COLO829 (cell line): ENCODE results near the gene NOTCH1.

Experiments
- DNase-seq: peaks from one replicate; pipeline ENCODE4 v3.0.0; 2012; ENCODE audit warnings: low spot score

The NOTCH1 gene

DNA sequence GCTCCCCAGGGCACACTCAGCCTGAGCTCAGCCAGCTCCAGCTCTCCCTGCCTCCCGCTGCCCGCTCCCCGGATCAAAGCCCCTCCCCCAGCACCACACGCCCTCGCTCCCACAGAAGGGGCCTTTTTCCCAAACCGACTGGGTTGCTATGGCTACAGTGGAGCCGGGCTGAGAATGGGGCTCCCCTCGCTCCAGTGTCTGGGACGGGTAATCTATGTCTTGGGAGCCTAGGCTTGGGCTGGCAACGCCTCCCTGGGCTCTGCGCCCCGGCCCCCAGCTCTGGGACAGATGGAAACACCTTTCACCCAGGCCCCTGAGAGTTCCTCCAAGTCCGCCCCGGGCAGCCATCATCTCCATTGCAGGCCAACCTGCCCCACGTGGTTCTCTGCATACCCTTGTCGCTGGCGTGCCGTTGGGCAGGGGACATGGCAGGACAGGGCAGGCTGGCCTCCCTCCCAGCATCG is 29.6 kb downstream of the NOTCH1 start:
- no peak for DNase-seq

DNA sequence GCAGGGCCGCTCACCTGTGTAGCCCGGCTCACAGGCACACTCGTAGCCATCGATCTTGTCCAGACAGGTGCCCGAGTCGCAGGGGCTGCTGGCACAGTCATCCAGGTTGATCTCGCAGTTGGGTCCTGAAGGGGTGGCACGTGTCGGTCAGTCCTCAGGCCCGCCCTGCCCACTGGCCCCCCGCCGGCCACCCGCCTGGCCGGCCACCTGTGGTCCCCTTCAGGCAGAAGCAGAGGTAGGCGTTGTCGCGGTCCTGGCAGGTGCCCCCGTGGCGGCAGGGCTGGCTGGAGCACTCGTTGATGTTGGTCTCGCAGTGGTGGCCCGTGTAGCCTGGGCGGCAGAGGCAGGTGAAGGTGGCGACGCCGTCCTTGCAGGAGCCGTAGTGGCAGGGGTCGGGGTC is 30.6 kb downstream of the NOTCH1 start:
- DNase-seq = no peak

DNA sequence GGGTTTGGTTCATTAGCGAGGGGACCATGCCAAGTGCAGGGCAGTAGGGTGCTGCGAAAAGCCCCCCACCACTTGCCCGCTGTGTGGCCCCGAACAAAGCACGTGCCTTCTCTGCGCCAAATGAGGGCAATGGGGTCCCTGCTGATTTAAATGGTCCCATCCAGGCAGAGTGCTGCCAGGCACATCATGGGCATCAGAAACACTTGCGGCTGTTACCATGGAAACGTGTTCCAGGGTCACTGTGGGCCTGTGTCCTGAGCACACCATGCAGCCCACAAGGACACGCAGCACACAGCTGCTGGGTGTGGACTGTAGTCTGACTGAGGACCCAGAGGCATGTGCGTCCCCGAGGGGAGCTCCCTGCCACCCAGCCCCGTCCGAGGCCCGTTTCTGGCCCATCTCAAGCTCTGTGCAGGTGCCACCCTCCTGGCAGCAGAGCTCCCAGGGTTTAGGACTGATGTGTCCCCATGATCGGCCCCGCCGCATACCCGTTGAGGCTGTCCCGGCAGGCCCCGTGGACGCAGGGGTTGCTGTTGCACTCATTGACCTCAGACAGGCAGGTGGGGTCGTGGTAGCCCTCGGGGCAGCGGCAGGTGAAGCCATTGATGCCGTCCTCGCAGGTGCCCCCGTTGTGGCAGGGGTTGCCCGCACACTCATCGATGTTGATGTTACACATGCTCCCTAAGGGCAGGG is 31.7 kb downstream of the NOTCH1 start:
- DNase-seq = no peak

DNA sequence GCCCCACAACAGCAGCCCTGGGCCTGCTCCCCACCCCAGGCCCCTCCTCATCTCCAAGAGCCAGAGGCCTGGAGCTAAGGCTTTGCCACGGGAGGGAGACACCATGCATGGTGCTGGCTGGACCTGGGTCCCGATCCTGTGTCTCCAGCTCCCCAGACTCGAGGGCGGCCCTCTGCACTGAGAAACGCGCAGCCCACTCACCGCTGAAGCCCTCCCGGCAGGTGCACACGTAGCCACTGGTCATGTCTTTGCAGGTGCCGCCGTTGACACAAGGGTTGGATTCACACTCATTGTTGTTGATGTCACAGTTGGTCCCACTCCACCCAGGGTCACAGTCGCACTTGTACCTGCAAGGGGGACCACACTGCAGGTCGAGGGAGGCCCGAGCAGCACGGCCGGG is 32.7 kb downstream of the NOTCH1 start:
- no peak for DNase-seq

DNA sequence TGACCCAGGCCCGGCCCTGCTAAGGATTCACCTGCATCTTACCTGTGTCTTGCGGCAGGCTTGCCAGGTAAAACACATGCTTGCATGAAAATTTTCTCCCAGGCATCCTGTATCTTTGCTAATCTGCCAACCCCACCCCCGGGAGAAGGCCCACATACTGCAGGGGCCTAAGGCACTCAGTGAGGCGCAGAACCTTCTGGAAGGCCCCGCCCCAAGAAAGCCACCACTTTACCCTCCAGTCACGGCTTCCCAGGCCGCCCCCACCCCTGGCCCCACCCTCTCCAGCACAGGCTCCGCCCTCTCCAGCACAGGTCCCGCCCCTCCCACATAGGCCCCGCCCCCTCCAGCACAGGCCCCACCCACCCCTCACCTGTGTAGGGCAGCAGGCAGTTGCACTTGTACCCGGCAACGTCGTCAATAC is 33.2 kb downstream of the NOTCH1 start:
- DNase-seq = peak; percentile 96

DNA sequence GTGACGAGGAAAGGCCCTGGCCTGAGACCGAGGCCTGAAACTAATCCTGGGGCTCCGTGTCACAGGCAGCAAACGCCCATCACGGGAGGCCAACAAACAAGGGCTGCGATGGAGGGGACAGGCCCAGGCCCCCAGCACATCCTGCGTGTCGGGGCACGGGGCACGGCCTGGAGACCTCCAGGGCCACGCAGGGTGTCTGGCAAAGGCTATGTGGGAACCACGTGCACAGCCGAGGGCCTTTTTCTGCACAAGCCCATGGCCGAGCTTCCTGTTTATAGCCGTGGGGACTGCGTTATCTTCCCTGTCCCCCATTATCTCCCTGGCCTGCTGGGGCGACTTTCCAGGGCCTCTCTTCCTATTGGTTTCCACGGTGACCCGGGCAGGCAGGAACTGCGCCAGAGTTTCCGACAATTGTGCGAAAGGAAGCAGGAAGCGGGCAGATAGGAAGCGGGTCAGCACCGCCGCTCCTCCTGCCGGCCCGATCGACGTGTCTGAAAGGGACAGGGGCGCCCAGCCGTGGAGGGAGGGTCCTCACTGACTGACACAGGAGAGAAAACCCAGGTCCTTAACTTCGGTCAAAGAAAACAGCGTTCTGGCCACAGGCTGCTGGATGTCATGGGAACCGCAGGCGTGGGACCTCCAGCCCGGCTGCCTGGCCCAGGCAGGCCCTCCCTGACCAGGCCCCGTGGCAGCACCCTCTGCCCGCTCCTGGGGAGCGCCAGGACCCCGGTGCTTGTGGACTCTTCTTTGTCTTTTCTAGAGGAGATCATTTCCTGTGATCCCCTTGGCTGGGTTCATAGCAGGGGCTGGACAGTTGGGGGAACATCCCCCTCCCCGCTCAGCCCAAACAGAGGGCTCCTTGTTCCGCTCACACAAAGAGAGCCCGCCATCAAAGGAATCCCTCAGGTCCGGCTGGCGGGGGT is 33.9 kb downstream of the NOTCH1 start:
- peak; percentile 97 for DNase-seq

DNA sequence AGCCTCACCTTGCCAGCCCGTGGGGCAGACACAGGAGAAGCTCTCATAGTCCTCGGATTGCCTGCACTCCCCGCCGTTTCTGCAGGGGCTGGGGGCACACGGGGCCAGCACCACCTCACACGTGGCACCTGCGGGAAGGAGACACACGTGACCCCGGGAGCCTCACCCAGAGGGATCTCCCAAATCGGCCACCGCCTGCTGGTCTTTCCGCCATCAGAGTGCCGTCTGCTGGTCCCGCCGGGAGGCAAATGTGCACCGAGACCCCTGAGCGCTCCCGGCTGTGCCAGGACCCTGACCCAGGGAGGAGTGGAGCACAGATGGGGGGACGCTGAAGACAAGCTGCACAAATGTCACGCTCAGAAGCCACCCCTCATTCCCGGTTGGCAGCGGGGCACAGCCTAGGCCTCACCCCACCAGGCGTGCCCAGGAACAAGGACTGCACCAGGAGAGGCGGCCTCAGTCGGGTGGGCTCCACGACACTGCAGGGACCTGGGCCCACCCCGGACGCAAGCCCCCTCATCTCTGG is 34.6 kb downstream of the NOTCH1 start:
- no peak for DNase-seq

DNA sequence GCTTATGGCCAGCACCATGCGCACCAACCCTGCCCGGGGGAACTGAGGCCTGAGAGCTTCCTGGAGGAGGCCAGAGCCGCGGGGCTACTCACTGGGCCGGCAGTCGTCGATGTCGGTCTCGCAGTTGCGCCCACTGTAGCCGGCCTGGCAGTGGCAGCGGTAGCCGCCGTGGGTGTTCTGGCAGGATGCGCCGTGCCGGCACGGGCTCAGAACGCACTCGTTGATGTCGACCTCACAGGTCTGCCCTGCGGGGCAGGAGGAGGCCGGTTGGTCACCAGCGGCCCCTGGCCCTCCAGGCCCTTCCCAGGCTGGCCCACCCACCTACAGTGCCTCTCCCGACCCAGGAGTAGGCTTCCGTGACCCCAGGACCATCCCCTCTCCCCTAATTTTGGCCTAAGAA is 35.3 kb downstream of the NOTCH1 start:
- DNase-seq = no peak

DNA sequence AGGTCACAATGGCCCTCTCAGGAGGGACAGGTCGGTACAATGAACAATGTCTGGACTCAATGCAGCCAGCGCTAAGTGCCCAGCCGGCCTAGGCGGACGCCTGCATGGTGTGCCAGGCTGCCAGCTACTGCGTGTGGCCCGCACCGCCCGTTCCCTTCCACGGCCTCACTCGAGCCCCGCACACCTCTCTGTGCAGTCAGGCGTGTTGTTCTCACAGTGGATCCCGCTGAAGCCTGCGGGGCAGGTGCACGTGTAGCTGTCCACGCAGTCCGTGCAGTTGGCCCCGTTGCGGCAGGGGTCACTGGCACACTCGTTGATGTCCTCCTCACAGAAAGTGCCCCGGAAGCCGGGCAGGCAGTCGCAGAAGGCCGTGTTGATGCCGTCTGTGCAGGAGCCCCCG is 36.3 kb downstream of the NOTCH1 start:
- no peak for DNase-seq

DNA sequence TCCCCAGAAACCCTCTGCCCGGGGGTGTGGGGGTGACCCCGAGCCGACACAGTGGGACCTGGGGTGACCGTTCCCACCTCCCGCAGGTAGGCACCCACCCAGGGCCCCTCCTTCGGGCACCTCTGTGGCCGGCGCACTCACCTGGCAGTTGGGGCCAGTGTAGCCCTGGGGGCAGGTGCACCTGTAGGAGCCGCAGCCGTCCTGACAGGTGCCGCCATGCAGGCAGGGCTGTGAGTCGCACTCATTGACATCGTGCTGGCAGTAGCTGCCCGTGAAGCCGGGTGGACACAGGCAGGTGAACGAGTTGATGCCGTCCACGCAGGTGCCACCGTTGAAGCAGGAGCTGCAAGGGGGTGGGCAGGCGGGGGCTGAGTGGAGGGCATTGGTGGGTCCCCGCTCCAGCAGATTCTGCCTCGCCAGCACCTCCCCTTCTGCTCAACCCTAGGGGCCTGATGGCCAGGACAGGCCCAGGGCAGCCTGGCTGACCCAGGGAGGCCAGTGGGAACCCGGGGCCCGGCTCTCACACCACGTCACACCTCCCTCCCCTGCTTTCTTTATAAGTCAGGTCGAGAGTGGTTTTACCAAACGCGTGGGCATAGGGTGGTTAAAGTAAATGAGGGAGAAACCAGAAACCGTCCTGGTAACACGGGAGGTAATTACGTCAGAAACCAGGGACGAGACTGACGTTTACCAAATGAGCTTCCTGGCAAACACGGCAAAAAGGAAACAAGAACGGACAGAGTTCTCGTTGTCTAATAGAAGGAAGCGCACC is 36.9 kb downstream of the NOTCH1 start:
- no peak for DNase-seq

DNA sequence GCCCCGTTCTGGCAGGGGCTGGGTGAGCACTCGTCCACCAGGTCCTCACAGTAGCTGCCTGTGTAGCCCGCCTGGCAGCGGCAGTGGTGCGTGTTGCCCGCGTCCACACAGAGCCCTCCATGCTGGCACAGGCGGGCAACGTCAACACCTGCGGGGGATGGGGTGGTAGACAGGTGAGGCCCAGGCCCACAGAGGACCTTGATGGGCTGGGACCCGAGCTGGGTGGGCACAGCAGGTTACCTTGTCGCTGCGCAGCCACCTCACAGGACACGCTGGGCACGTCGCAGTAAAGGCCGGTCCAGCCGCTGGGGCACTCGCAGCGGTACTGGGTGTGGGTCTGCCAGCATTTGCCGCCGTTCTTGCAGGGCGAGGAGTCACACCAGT is 37.9 kb downstream of the NOTCH1 start:
- DNase-seq = no peak

DNA sequence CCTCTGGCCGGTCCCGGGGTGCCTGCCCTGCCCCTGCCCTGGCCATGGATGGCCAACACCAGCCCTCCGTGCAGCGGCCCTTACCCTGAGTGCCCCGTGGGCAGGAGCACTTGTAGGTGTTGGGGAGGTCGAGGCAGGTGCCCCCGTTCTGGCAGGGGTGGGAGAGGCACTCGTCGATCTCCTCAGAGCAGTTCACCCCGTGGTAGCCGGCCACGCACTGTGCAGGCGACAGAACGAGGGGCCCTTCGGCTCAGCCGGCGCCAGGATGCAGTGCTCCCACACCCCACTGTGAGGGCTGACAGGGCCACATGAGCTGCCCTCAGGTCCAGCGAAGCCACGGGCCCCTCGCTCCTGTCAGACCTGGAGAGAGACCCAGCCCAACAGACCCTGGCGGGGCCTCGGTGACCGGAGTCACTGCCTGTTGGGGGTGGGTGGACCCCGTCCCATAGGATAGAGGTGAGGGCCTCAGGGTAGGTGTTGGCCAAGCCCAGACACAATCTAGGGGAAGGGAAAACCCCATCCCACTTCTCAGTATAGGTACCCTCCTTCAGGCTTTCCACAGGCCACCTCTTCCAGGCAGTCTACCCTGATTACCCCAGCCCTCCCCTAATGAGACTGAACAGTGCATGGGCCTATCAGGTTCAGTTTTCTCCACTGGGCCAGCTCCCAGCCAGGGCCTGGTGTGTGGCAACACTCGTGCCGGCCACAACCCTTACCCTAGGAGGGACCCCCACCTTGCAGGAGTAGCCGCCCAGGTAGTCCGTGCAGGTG is 38.4 kb downstream of the NOTCH1 start:
- DNase-seq = no peak

DNA sequence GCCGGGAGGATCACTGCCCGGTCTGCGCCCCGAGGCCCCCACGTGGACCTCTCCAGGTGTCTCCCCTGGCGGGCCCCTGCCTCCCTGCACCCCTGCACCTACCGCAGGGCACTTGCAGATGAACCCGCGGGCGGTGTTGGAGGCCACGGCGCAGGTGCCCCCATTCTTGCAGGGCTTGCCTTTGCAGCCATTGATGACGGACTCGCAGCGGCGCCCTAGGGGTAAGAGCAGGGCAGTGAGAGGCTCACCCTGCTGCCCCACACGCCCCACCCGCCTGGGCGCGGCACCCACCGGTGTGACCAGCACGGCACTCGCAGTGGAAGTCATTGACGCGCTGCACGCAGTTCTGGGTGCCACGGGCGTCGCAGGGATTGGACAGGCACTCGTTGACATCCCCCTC is 39.4 kb downstream of the NOTCH1 start:
- no peak for DNase-seq

DNA sequence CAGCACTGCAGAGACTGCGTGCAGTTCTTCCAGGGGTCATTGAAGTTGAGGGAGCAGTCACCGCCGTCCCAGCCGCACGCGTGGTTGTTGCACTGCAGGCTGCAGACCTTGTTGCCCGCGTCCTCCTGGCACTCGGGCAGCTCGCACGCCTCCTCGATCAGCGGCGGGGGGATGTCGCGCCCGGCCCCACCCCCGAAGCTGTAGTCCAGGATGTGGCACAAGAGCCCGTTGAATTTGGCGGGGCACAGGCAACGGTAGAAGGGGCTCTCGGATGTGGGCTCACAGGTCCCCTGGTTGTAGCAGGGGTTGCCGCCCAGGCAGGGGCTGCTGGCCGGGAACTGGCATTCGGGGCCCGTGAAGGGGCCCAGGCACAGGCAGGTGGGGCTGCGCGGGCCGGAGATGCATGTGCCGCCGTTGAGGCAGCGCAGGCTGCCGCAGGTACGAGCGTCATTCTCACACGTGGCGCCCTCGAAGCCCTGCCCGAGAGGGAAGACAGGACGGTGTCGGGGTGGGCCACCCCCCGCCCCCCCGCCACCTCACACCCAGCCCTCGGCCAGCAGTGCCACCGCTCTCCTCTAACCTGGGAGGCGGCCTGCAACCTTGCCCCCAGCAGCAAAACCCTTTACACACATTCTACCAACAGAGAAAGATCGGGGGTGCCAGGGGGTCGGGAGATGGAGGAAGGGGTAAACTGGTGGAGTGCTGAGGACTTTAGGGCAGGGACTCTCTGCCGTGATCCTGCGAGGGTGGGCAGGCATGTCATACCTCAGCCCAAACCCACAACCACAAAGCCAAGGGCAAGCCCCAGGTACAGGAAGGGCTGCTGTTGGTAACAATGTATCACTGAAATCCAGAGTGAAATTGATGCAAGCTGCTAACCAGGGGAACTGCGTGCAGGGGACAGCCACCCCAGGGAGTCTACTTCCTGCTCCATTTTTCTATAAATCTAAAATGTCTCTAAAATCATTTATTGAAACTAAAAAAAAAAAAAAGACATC is 40.1 kb downstream of the NOTCH1 start:
- DNase-seq = no peak

DNA sequence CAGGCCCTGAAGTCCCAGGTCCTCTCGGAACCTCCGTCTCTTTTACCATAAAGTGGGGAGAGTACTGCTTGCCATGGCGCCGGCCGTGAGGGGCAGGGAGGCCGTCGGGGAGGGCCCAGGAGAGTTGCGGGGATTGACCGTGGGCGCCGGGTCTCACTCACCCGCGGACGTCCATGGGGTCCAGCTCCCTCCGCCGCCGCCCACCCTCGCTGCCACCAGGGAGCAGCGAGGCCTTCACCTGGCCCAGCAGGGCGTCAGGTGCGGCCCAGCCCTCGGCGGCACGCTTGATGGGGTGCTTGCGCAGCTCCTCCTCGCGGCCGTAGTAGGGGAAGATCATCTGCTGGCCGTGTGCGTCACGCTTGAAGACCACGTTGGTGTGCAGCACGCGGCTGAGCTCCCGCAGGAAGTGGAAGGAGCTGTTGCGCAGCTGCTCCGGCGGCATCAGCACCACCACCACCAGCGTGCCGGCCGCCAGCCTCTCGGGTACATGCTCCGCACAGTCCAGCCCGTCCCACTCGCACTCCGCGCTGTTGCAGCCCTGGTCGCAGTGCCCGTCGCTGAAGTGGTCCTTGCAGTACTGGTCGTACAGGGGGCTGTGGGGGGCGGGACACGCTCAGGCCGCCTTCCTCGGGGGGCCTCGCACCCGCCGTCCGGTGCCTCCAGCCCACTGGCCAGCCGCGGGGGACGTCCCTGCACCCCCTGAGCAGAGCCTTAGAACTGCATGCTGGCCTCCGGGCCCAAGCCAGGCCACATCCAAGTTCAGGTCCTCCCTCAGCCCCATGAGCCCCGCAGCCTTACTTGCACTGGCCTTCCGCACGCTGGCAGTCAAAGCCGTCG is 41.1 kb downstream of the NOTCH1 start:
- DNase-seq = no peak

DNA sequence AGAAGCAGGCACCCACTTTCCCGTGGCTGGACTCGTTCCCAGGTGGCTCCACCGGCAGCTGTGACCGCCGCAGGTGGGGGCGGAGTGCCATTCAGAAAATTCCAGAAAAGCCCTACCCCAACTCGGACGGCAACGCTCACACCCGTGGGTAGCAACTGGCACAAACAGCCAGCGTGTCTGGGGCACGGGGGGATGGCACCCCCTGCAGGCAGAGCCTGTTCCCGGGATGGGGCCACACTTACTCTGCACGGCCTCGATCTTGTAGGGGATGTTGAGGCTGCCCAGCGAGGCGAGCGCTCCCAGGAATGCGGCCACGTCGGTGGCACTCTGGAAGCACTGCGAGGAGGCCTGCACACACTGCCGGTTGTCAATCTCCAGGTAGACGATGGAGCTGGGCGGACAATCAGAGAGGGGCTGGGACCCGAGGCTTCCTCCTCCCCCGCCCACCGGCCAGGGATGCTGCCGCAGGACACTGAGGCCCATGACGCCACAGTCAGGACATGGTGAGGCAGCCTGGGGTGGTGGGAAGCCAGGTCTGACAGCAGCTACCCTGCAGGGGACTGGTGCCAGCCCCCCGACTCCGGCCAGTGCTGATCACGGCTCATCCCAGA is 42.8 kb downstream of the NOTCH1 start:
- no peak for DNase-seq

DNA sequence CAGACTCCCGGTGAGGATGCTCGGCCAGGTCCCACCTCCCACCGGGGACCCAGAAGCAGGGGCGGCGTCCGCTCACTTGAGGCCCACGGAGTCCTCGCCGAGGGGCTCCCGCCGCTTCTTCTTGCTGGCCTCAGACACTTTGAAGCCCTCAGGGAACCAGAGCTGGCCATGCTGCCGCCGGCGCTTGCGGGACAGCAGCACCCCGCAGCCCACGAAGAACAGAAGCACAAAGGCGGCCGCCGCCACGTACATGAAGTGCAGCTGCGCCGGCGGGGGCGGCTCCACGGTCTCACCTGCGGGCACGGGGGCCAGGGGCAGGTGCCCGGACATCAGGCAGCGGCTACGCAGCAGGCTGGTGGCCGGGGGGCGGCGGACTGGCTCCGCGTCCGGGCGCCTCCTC is 43.7 kb downstream of the NOTCH1 start:
- no peak for DNase-seq

DNA sequence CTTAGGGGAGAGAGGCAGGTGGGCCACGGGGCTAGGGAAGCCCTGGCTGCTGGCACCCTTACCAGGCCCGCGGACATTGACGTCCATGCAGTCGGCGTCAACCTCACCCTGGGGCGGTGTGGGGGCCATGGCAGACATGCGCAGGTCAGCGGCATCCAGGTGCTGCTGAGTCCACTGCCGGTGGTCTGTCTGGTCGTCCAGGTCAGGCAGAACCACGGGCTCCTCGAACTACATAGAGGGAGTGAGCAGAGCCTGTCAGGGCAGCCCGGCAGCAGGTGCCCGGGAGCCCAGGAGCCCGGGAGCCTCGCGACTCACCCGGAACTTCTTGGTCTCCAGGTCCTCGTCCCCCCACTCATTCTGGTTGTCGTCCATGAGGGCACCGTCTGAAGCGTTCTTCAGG is 44.2 kb downstream of the NOTCH1 start:
- DNase-seq = no peak
